ENCODE results near the gene B3GALT6. TPM values are rescaled to one million over a fixed set of nuclear protein-coding genes. Genes with fewer than 3 reads are reported as not detected.

Gene B3GALT6
- polyA plus RNA-seq, 4 donors, result 19.8 to 24.4 (median 21.4) TPM

- no peak for DNase-seq (ENCODE audit: low read depth in 4 of 4, low spot score in 2 of 4)
Measured at GRCh38 chr1:1229770-1230169, 2.3 kb upstream of the B3GALT6 start.

GRCh38 chr1:1230656-1231399, 1.2 kb upstream of the B3GALT6 start:
- no peak for DNase-seq (ENCODE audit: low read depth in 4 of 4, low spot score in 2 of 4)

- DNase-seq (ENCODE audit: low read depth in 4 of 4, low spot score in 2 of 4), result peak; percentile 62 to 94 (median 90)
Measured at GRCh38 chr1:1231400-1232207, 433 bp upstream of the B3GALT6 start, which contains the start of gene SDF4. SDF4 (minus strand) TSS chr1:1232001; CDS start chr1:1228772, 3,229 bp downstream.

- no peak for DNase-seq (ENCODE audit: low read depth in 4 of 4, low spot score in 2 of 4)
Measured at GRCh38 chr1:1232796-1233566, 944 bp downstream of the B3GALT6 start.

GRCh38 chr1:1233567-1233892, 1.5 kb downstream of the B3GALT6 start:
- no peak for DNase-seq (ENCODE audit: low read depth in 4 of 4, low spot score in 2 of 4)

GRCh38 chr1:1234180-1234808, 2.3 kb downstream of the B3GALT6 start:
- no peak for DNase-seq (ENCODE audit: low read depth in 4 of 4, low spot score in 2 of 4)

GRCh38 chr1:1235016-1235744, 3.1 kb downstream of the B3GALT6 start:
- DNase-seq (ENCODE audit: low read depth in 4 of 4, low spot score in 2 of 4), result no peak

- DNase-seq (ENCODE audit: low read depth in 4 of 4, low spot score in 2 of 4), result no peak
Measured at GRCh38 chr1:1236176-1236763, 4.2 kb downstream of the B3GALT6 start.

- DNase-seq (ENCODE audit: low read depth in 4 of 4, low spot score in 2 of 4), result no peak
Measured at GRCh38 chr1:1236945-1237873, 5.2 kb downstream of the B3GALT6 start.

GRCh38 chr1:1237874-1238701, 6.1 kb downstream of the B3GALT6 start:
- DNase-seq (ENCODE audit: low read depth in 4 of 4, low spot score in 2 of 4), result no peak

GRCh38 chr1:1238702-1239178, 6.7 kb downstream of the B3GALT6 start:
- DNase-seq (ENCODE audit: low read depth in 4 of 4, low spot score in 2 of 4), result no peak

GRCh38 chr1:1239227-1239613, 7.2 kb downstream of the B3GALT6 start:
- DNase-seq (ENCODE audit: low read depth in 4 of 4, low spot score in 2 of 4), result no peak

GRCh38 chr1:1239614-1240347, 7.7 kb downstream of the B3GALT6 start:
- DNase-seq (ENCODE audit: low read depth in 4 of 4, low spot score in 2 of 4), result no peak

- DNase-seq (ENCODE audit: low read depth in 4 of 4, low spot score in 2 of 4), result no peak
Measured at GRCh38 chr1:1240348-1240732, 8.3 kb downstream of the B3GALT6 start.

- no peak for DNase-seq (ENCODE audit: low read depth in 4 of 4, low spot score in 2 of 4)
Measured at GRCh38 chr1:1240822-1241587, 9.0 kb downstream of the B3GALT6 start.

GRCh38 chr1:1241588-1242219, 9.7 kb downstream of the B3GALT6 start:
- no peak for DNase-seq (ENCODE audit: low read depth in 4 of 4, low spot score in 2 of 4)

Data from left renal cortex interstitium (tissue), 4 donors.